OCI-LY3 (cell line): Measurements from ENCODE around the gene MED10.

Source experiments
- H2AFZ ChIP-seq: fragments of 200-600, 300-600 bp; shearing (Covaris generic); 2 replicates; pipeline ENCODE4 v1.6.0; 2014; ENCODE audit warnings: antibody characterized with exemption, low read depth, low read length
- H3K27ac ChIP-seq: fragments of 200-600, 300-600 bp; sonication (generic); 2 replicates; pipeline ENCODE4 v1.5.1; 2014; ENCODE audit warnings: mild to moderate bottlenecking, low read length, moderate library complexity, mixed read lengths
- H3K27me3 ChIP-seq: fragments of 200-600, 300-600 bp; sonication (generic); 2 replicates; pipeline ENCODE4 v1.6.1; 2014; ENCODE audit warnings: low read depth, low read length, mixed read lengths
- H3K36me3 ChIP-seq: fragments of 200-600, 300-600 bp; sonication (generic); replicated peaks from 2 replicates; pipeline ENCODE3; 2014; ENCODE audit warnings: low read depth, low read length, mixed read lengths
- H3K4me1 ChIP-seq: fragments of 300-600, 200-600 bp; sonication (generic); 2 replicates; pipeline ENCODE4 v1.6.1; 2014; ENCODE audit warnings: low read length, mixed read lengths
- H3K4me2 ChIP-seq: fragments of 200-600, 300-600 bp; sonication (generic); 2 replicates; pipeline ENCODE4 v1.6.1; 2014; ENCODE audit warnings: low read length, mixed read lengths
- H3K4me3 ChIP-seq: fragments of 300-600, 200-600 bp; sonication (generic); 2 replicates; pipeline ENCODE4 v1.5.1; 2014; ENCODE audit warnings: antibody characterized with exemption, mild to moderate bottlenecking, low read length, moderate library complexity
- H3K79me2 ChIP-seq: fragments of 300-600, 200-600 bp; shearing (Covaris generic); 2 replicates; pipeline ENCODE4 v1.6.1; 2014; ENCODE audit warnings: mild to moderate bottlenecking, low read length, mixed read lengths
- H3K9ac ChIP-seq: fragments of 300-600, 200-600 bp; shearing (Covaris generic); 2 replicates; pipeline ENCODE4 v1.6.0; 2014; ENCODE audit warnings: mild to moderate bottlenecking, low read length, moderate library complexity
- H3K9me3 ChIP-seq: fragments of 200-600, 300-600 bp; shearing (Covaris generic); 2 replicates; pipeline ENCODE4 v1.6.1; 2014; ENCODE audit warnings: low read length, mixed read lengths; ENCODE audit not compliant: insufficient read depth
- H4K20me1 ChIP-seq: fragments of 200-600, 300-600 bp; sonication (generic); 2 replicates; pipeline ENCODE4 v1.6.1; 2016; ENCODE audit warnings: low read length, mixed read lengths; ENCODE audit not compliant: insufficient read depth
- EZH2phosphoT487 ChIP-seq: fragments of 200-600 bp; shearing (Covaris generic); IDR thresholded peaks from 2 replicates; pipeline ENCODE4 v1.6.1; 2018; ENCODE audit warnings: antibody characterized with exemption, mixed run types, low read depth
- TF ChIP-seq, protein P1 (sequence below): fragments of 200-600, 300-600 bp; sonication (generic); IDR thresholded peaks from 2 replicates; pipeline ENCODE4 v1.5.1; 2014; ENCODE audit warnings: antibody characterized with exemption, low read length, low read depth

MED10 gene

DNA sequence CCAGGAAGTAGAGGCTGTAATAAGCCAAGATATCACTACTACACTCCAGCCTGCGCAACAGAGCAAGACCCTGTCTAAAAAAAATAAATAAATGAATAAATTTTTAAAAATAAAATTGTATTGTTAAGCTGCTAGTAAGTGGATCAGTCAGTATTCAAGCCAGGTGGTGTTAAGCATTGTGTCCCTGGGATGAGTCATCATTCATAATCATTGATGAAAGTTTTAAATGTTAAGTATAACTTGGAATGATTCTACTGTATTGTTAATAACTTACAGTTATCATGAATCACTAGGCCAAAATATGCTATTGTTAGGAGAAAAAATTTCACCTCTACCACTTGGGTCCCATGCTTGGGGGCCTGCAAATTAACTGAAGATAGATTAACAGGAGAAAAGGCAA lies 38.2 kb downstream of the MED10 start:
- H3K9me3 ChIP-seq: no peaks in the 10 kb centered on the region
- no peaks in the 10 kb centered on the region for H3K27me3 ChIP-seq
- no peaks in the 10 kb centered on the region for H4K20me1 ChIP-seq
- TF ChIP-seq EZH2phosphoT487: no peak
- TF ChIP-seq, protein P1, sequence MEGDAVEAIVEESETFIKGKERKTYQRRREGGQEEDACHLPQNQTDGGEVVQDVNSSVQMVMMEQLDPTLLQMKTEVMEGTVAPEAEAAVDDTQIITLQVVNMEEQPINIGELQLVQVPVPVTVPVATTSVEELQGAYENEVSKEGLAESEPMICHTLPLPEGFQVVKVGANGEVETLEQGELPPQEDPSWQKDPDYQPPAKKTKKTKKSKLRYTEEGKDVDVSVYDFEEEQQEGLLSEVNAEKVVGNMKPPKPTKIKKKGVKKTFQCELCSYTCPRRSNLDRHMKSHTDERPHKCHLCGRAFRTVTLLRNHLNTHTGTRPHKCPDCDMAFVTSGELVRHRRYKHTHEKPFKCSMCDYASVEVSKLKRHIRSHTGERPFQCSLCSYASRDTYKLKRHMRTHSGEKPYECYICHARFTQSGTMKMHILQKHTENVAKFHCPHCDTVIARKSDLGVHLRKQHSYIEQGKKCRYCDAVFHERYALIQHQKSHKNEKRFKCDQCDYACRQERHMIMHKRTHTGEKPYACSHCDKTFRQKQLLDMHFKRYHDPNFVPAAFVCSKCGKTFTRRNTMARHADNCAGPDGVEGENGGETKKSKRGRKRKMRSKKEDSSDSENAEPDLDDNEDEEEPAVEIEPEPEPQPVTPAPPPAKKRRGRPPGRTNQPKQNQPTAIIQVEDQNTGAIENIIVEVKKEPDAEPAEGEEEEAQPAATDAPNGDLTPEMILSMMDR: no peak
- no peak overlapping the region for H3K9ac ChIP-seq
- no peak overlapping the region for H3K27ac ChIP-seq
- H3K4me1 ChIP-seq: no peaks in the 10 kb centered on the region
- no peaks in the 10 kb centered on the region for H3K79me2 ChIP-seq
- no peaks in the 10 kb centered on the region for H3K36me3 ChIP-seq
- H2AFZ ChIP-seq: no peak overlapping the region
- no peak overlapping the region for H3K4me2 ChIP-seq
- no peak overlapping the region for H3K4me3 ChIP-seq

DNA sequence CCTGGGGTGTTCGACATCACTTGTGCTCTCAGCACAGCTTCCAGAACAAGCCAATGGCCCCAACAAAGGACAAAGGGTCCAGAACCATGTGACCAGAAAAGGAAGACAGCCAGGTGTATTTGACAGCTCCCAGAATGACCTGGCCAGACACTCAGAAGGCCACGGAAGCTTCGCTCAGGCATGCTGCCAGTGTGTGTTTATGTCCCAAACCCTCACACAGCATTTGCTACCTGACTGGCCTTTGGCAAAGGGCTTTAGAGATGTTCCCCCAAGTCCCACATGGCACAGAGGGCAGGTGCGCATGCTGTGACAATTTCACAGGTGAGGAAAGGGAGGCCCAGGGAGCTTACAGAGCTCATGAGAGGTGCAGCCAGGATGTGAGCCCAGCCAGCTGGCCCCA lies 39.5 kb downstream of the MED10 start:
- no peak for TF ChIP-seq EZH2phosphoT487
- TF ChIP-seq, protein P1: no peak
- Histone ChIP-seq H2AFZ (no peak overlapping the region), H3K27ac (no peak overlapping the region), H3K36me3 (no peaks in the 10 kb centered on the region), H3K4me2 (no peak overlapping the region), H3K27me3 (no peaks in the 10 kb centered on the region), H3K4me1 (no peaks in the 10 kb centered on the region), H3K79me2 (no peaks in the 10 kb centered on the region), H3K4me3 (no peak overlapping the region), H3K9ac (no peak overlapping the region), H3K9me3 (no peaks in the 10 kb centered on the region), H4K20me1 (no peaks in the 10 kb centered on the region)

DNA sequence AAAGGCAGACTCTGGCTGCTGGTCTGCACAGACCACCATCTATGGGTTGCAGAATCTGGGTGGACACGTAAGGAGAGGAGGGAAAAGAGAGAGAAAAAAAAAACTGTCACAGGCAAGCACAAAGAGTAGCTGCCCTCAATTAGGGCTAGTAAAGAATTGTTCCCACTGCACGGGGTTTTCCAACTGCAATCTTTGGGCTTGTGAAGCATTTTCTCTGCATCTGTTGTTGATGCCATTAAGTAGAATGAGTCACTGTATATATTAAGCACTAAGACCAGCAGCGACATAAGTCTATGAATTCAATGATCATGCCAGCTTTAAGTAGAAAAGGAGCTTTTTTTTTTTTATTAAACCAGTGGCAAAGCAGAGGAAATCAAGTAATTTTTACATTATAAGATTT lies 40.2 kb downstream of the MED10 start:
- H2AFZ ChIP-seq: no peak overlapping the region
- no peaks in the 10 kb centered on the region for H3K9me3 ChIP-seq
- no peaks in the 10 kb centered on the region for H4K20me1 ChIP-seq
- no peaks in the 10 kb centered on the region for H3K36me3 ChIP-seq
- H3K27me3 ChIP-seq: no peaks in the 10 kb centered on the region
- no peaks in the 10 kb centered on the region for H3K79me2 ChIP-seq
- TF ChIP-seq, protein P1: no peak
- no peak for TF ChIP-seq EZH2phosphoT487
- no peak overlapping the region for H3K9ac ChIP-seq
- no peak overlapping the region for H3K4me2 ChIP-seq
- no peak overlapping the region for H3K27ac ChIP-seq
- no peak overlapping the region for H3K4me3 ChIP-seq
- H3K4me1 ChIP-seq: no peaks in the 10 kb centered on the region

DNA sequence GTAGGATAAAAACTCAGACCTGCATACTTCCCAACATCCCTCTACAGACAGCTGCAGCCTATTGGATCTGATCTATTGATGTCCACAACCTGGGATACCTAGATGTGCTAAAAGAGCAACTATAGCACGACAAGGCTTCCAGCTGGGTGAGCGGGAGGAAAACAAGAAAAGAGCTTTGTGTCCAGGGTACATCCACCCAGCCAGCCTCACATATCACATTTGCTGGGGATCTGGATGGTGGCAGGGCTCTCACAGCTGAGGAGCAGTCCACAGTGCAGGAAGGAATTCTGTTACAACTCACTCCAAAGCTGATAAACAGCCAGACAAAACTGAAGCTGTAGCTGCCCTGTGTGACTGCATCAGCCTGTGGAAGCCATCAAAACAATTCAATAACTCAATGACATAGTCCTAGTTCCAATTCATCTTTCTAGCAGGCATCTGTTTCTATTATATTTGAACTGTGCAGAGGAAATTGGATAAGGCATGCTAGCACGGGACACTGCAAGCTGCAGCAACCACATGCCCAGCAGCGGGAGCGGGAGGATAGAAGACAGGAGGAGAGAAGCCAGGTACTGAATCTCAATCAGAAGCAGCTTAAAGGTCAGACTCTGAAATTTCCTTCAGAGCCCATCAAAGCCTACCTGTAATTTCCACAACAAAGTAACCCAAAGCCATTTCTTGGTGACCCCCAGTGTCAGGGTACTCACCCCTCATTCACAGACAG lies 45.0 kb downstream of the MED10 start:
- no peaks in the 10 kb centered on the region for H3K36me3 ChIP-seq
- no peak overlapping the region for H2AFZ ChIP-seq
- H3K27ac ChIP-seq: no peak overlapping the region
- H3K4me3 ChIP-seq: no peak overlapping the region
- no peaks in the 10 kb centered on the region for H3K27me3 ChIP-seq
- H3K4me1 ChIP-seq: no peaks in the 10 kb centered on the region
- TF ChIP-seq, protein P1: no peak
- no peak for TF ChIP-seq EZH2phosphoT487
- no peaks in the 10 kb centered on the region for H3K9me3 ChIP-seq
- no peaks in the 10 kb centered on the region for H3K79me2 ChIP-seq
- H3K4me2 ChIP-seq: no peak overlapping the region
- H4K20me1 ChIP-seq: no peaks in the 10 kb centered on the region
- no peak overlapping the region for H3K9ac ChIP-seq
